Kidney epithelial cell (primary cell): ENCODE results near the gene SALL1. TPM values are rescaled to one million over a fixed set of nuclear protein-coding genes. Genes with fewer than 3 reads are reported as not detected.

Experiments used
- DNase-seq: peaks from one replicate; pipeline ENCODE4 v3.0.0-alpha.2; 2010; ENCODE audit warnings: low read depth
- H3K27me3 ChIP-seq: 2 replicates; pipeline ENCODE4 v1.6.0; 2011; ENCODE audit warnings: low read length; ENCODE audit not compliant: control insufficient read depth, insufficient read depth
- H3K36me3 ChIP-seq: 2 replicates; pipeline ENCODE4 v1.5.1; 2011; ENCODE audit warnings: low read length; ENCODE audit not compliant: control insufficient read depth, insufficient read depth
- H3K4me3 ChIP-seq: 2 replicates; pipeline ENCODE4 v1.5.1; 2011; ENCODE audit warnings: low read depth, mild to moderate bottlenecking, control low read depth, low read length
- total RNA-seq: library from RNA; depleted of rRNA; stranded (reverse); fragments of >200 nt; gene quantifications from 2 replicates; pipeline ENCODE4 v1.2.3, GENCODE V29; 2015
- TF ChIP-seq, protein P1 (sequence below): IDR thresholded peaks from 2 replicates; pipeline ENCODE4 v1.5.1; 2011; ENCODE audit warnings: mild to moderate bottlenecking, moderate library complexity, low read length, control low read depth, inconsistent platforms; ENCODE audit not compliant: insufficient read depth, poor library complexity, severe bottlenecking

The SALL1 gene
- total RNA-seq, 1 donor from 2014 or later = 12.3 TPM

DNA sequence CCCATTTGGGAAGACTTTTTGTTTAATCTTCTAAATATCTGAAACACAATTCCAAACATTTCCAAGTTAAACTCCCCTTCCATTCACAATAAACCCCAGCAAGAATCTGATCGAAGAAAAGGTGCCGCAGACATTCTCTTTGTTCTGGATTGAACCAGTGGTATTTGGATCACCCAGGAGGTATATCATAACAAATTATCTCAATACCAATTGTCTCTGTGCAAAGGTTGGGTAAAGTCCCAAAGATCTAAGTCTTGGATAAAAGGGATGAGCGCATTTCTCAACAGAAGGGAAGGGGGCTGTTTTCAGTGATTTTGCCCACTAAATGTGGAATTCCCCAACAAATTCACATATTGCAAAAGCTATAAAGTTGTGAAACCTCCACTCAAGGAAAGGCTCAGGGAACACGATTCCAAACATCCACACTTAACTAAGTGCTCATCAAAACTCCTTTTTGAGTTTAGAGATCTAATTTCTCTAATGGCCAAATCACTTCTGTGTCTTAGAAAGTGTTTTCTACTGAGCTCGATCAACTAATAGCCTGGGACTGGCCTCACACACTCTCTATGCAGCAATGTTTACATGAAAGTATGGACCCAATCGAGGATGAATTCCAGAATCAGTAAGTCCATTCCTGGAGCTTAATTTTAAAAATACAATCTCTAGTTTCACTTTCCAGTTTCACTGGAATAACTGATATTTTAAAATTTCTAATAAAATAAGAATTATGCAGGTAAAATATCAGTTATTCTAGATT is 30.9 kb downstream of the SALL1 start:
- no peak for DNase-seq
- H3K27me3 ChIP-seq = peaks cover 5% of the 10 kb centered on the region
- no peak overlapping the region for H3K4me3 ChIP-seq
- TF ChIP-seq, protein P1, sequence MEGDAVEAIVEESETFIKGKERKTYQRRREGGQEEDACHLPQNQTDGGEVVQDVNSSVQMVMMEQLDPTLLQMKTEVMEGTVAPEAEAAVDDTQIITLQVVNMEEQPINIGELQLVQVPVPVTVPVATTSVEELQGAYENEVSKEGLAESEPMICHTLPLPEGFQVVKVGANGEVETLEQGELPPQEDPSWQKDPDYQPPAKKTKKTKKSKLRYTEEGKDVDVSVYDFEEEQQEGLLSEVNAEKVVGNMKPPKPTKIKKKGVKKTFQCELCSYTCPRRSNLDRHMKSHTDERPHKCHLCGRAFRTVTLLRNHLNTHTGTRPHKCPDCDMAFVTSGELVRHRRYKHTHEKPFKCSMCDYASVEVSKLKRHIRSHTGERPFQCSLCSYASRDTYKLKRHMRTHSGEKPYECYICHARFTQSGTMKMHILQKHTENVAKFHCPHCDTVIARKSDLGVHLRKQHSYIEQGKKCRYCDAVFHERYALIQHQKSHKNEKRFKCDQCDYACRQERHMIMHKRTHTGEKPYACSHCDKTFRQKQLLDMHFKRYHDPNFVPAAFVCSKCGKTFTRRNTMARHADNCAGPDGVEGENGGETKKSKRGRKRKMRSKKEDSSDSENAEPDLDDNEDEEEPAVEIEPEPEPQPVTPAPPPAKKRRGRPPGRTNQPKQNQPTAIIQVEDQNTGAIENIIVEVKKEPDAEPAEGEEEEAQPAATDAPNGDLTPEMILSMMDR = no peak
- no peaks in the 10 kb centered on the region for H3K36me3 ChIP-seq

DNA sequence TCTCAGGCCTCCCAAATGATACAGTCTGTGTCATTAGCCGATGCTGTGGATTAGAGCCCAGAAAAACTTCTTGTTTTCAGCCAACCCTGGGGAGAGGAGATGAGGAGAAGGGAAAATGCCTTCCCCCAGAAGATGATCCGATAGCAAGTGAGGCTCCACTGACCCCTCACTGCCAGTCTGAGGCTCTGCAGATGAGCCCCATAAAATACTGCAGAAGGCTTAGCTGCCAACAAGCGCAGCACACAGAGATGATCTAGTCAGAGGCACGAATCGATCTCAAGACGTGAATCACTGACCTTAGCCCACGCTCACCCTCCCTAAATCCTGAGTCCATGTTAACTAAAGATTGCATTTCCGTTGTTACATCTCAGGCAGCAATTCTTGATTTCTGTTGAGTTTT is 31.5 kb downstream of the SALL1 start:
- H3K36me3 ChIP-seq = no peaks in the 10 kb centered on the region
- TF ChIP-seq, protein P1 = no peak
- DNase-seq = no peak
- H3K27me3 ChIP-seq = peaks cover 5% of the 10 kb centered on the region
- H3K4me3 ChIP-seq = no peak overlapping the region

DNA sequence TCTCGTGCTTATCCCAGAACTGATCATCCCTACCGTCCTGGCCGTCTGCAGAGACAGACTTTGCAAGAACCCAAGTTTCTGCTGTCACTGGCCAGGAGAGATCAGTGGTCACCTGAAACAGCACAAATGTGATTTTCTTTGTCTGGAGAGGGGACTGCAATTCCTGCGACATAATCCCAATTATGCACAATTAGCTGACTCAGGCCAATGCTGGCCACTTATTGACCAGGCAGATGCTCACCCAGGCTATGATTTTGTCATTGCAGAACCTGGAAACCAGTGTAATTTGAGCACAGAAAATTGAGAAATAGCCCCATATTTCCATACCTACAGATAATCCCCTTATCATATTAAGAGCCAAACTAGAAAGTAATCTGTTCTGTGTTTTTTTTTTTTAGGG is 34.7 kb downstream of the SALL1 start:
- no peaks in the 10 kb centered on the region for H3K36me3 ChIP-seq
- DNase-seq = no peak
- TF ChIP-seq, protein P1 = no peak
- H3K27me3 ChIP-seq = peaks cover 21% of the 10 kb centered on the region
- H3K4me3 ChIP-seq = no peak overlapping the region

- no peak for DNase-seq
- Histone ChIP-seq H3K27me3 (peaks cover 21% of the 10 kb centered on the region), H3K4me3 (no peak overlapping the region), H3K36me3 (no peaks in the 10 kb centered on the region)
- TF ChIP-seq, protein P1 = no peak
Measured at GRCh38 chr16:51114382-51114781, 36.7 kb downstream of the SALL1 start.

- Histone ChIP-seq H3K27me3 (peaks cover 21% of the 10 kb centered on the region), H3K36me3 (no peaks in the 10 kb centered on the region), H3K4me3 (no peak overlapping the region)
- DNase-seq = no peak
- TF ChIP-seq, protein P1 = no peak
Measured at GRCh38 chr16:51113236-51114125, 37.6 kb downstream of the SALL1 start.
